C1 segment of cervical spinal cord (tissue), 14 donors: Measurements from ENCODE around the gene TBKBP1.
"Not testable (repeated sequence)": the region's sequence is repeated elsewhere in the genome, so short reads cannot be mapped to it uniquely, and the experiment has no call there.

Experiments
- DNase-seq, 14 donors: peaks; one replicate each; lab custom pipeline; 2025; lab: John Stamatoyannopoulos, UW

TBKBP1 gene

GRCh38 chr17:47729476-47729875, 35.5 kb downstream of the TBKBP1 start:
- DNase-seq: no peak

GRCh38 chr17:47730681-47731080, 36.7 kb downstream of the TBKBP1 start:
- no peak for DNase-seq

- DNase-seq: no peak
These were observed 37.4 kb downstream of the TBKBP1 start for GRCh38 chr17:47731396-47731795.

- no peak for DNase-seq
These were observed 38.6 kb downstream of the TBKBP1 start for GRCh38 chr17:47732399-47733046.

- no peak for DNase-seq
These were observed 39.2 kb downstream of the TBKBP1 start, which contains the start of gene TBX21 for GRCh38 chr17:47733047-47733673. TSS of gene TBX21 (plus strand) at chr17:47733236. CDS start at chr17:47733455, 219 bp downstream.

- DNase-seq: no peak
These were observed 39.9 kb downstream of the TBKBP1 start for GRCh38 chr17:47733674-47734410.

- no peak for DNase-seq
These were observed 41.1 kb downstream of the TBKBP1 start for GRCh38 chr17:47735139-47735464.

GRCh38 chr17:47735536-47736011, 41.6 kb downstream of the TBKBP1 start:
- DNase-seq: no peak

GRCh38 chr17:47736501-47737495, 42.8 kb downstream of the TBKBP1 start:
- no peak for DNase-seq

GRCh38 chr17:47738178-47738577, 44.2 kb downstream of the TBKBP1 start:
- DNase-seq: no peak

- no peak for DNase-seq
These were observed 45.2 kb downstream of the TBKBP1 start for GRCh38 chr17:47739150-47739549.

GRCh38 chr17:47739945-47740344, 46.0 kb downstream of the TBKBP1 start:
- not testable (repeated sequence) for DNase-seq

GRCh38 chr17:47741109-47741792, 47.3 kb downstream of the TBKBP1 start:
- DNase-seq: no peak

- DNase-seq: no peak
These were observed 47.8 kb downstream of the TBKBP1 start for GRCh38 chr17:47741793-47742145.

GRCh38 chr17:47742319-47743181, 48.6 kb downstream of the TBKBP1 start:
- peak in 1 of 14 donors; percentile 4 for DNase-seq

GRCh38 chr17:47744168-47745036, 50.4 kb downstream of the TBKBP1 start:
- no peak for DNase-seq

- no peak for DNase-seq
These were observed 51.0 kb downstream of the TBKBP1 start for GRCh38 chr17:47745037-47745380.

- no peak for DNase-seq
These were observed 57.5 kb downstream of the TBKBP1 start for GRCh38 chr17:47751471-47751870.

- DNase-seq: no peak
These were observed 63.4 kb downstream of the TBKBP1 start for GRCh38 chr17:47757386-47757785.
